ENCODE data around the gene FBXW7.

The FBXW7 gene

GRCh38 chr4:152290366-152290921, 245.4 kb downstream of the FBXW7 start:
- no peak for DNase-seq (ENCODE audit: low read depth in 2 of 3, low spot score in 1 of 3)

GRCh38 chr4:152289941-152290340, 246.0 kb downstream of the FBXW7 start:
- no peak for DNase-seq (ENCODE audit: low read depth in 2 of 3, low spot score in 1 of 3)

GRCh38 chr4:152289541-152289940, 246.4 kb downstream of the FBXW7 start:
- no peak for DNase-seq (ENCODE audit: low read depth in 2 of 3, low spot score in 1 of 3)

- DNase-seq (ENCODE audit: low read depth in 2 of 3, low spot score in 1 of 3) = no peak
These were observed 252.0 kb downstream of the FBXW7 start for GRCh38 chr4:152283801-152284470.

GRCh38 chr4:152281822-152282221, 254.1 kb downstream of the FBXW7 start:
- DNase-seq (ENCODE audit: low read depth in 2 of 3, low spot score in 1 of 3) = no peak

GRCh38 chr4:152281211-152281610, 254.7 kb downstream of the FBXW7 start:
- DNase-seq (ENCODE audit: low read depth in 2 of 3, low spot score in 1 of 3) = no peak

- DNase-seq (ENCODE audit: low read depth in 2 of 3, low spot score in 1 of 3) = no peak
These were observed 256.7 kb downstream of the FBXW7 start for GRCh38 chr4:152279234-152279566.

GRCh38 chr4:152278505-152279233, 257.2 kb downstream of the FBXW7 start:
- DNase-seq (ENCODE audit: low read depth in 2 of 3, low spot score in 1 of 3) = no peak

GRCh38 chr4:152278172-152278504, 257.8 kb downstream of the FBXW7 start:
- DNase-seq (ENCODE audit: low read depth in 2 of 3, low spot score in 1 of 3) = no peak

- no peak for DNase-seq (ENCODE audit: low read depth in 2 of 3, low spot score in 1 of 3)
These were observed 258.6 kb downstream of the FBXW7 start for GRCh38 chr4:152277333-152277732.

GRCh38 chr4:152273343-152273742, 262.5 kb downstream of the FBXW7 start:
- DNase-seq (ENCODE audit: low read depth in 2 of 3, low spot score in 1 of 3) = no peak

Measured in stimulated activated CD4-positive, alpha-beta T cell treated with anti-CD3 and anti-CD28 coated beads, Interleukin-12 subunit alpha, Interleukin-12 subunit beta, amount 100 ng/mL, for 48 hours (primary cell).